Body of pancreas (tissue), 4 donors: ENCODE measurements around the gene YIF1A.

ENCODE experiments used
- POLR2A ChIP-seq, 3 donors: fragments of 450-650 bp; IDR thresholded peaks; one replicate each; pipeline ENCODE4 v1.6.1; 2016; ENCODE audit warnings: antibody characterized with exemption in 3 of 3, mild to moderate bottlenecking in 2 of 3
- TF ChIP-seq, protein P1 (sequence below), 7 experiments: fragments of 450-650 bp in 4 of 7; fragments of 200-600 bp in 3 of 7; sonication (generic) in 3 of 7; IDR thresholded peaks; one replicate each; pipeline ENCODE4 v1.5.1; 2016 to 2019; ENCODE audit warnings: antibody characterized with exemption in 7 of 7

- no peak for TF ChIP-seq POLR2A (IDR thresholded peaks at IDR 0.05)
- TF ChIP-seq, protein P1, sequence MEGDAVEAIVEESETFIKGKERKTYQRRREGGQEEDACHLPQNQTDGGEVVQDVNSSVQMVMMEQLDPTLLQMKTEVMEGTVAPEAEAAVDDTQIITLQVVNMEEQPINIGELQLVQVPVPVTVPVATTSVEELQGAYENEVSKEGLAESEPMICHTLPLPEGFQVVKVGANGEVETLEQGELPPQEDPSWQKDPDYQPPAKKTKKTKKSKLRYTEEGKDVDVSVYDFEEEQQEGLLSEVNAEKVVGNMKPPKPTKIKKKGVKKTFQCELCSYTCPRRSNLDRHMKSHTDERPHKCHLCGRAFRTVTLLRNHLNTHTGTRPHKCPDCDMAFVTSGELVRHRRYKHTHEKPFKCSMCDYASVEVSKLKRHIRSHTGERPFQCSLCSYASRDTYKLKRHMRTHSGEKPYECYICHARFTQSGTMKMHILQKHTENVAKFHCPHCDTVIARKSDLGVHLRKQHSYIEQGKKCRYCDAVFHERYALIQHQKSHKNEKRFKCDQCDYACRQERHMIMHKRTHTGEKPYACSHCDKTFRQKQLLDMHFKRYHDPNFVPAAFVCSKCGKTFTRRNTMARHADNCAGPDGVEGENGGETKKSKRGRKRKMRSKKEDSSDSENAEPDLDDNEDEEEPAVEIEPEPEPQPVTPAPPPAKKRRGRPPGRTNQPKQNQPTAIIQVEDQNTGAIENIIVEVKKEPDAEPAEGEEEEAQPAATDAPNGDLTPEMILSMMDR (IDR thresholded peaks at IDR 0.05) = no peak
These were observed 39.0 kb upstream of the YIF1A start for GRCh38 chr11:66328031-66328301.
